Measurements from ENCODE around the gene MPPE1.

The MPPE1 gene

GRCh38 chr18:11944786-11945185, 36.7 kb upstream of the MPPE1 start:
- no peak overlapping the region for H3K4me3 ChIP-seq (ENCODE audit: low read depth, low read length)
- in situ Hi-C loops (cut with HindIII; ENCODE audit: low sequenced_read_pairs) = no loop called here
- no peak for DNase-seq (ENCODE audit: low read depth)
- no peak for TF ChIP-seq CTCF (IDR thresholded peaks at IDR 0.05; ENCODE audit: low read depth, low read length, missing control alignments)

GRCh38 chr18:11944252-11944651, 36.1 kb upstream of the MPPE1 start:
- no peak for DNase-seq (ENCODE audit: low read depth)
- in situ Hi-C loops (cut with HindIII; ENCODE audit: low sequenced_read_pairs) = no loop called here
- no peak for TF ChIP-seq CTCF (IDR thresholded peaks at IDR 0.05; ENCODE audit: low read depth, low read length, missing control alignments)
- H3K4me3 ChIP-seq (ENCODE audit: low read depth, low read length) = no peak overlapping the region

GRCh38 chr18:11943551-11943950, 35.4 kb upstream of the MPPE1 start:
- in situ Hi-C loops (cut with HindIII; ENCODE audit: low sequenced_read_pairs) = no loop called here
- no peak for TF ChIP-seq CTCF (IDR thresholded peaks at IDR 0.05; ENCODE audit: low read depth, low read length, missing control alignments)

GRCh38 chr18:11940956-11941355, 32.8 kb upstream of the MPPE1 start:
- no peak for TF ChIP-seq CTCF (IDR thresholded peaks at IDR 0.05; ENCODE audit: low read depth, low read length, missing control alignments)
- H3K4me3 ChIP-seq (ENCODE audit: low read depth, low read length) = no peak overlapping the region

More at GRCh38 chr18:11943551-11943950, 35.4 kb upstream of the MPPE1 start:
- no peak overlapping the region for H3K4me3 ChIP-seq (ENCODE audit: low read depth, low read length)
- DNase-seq (ENCODE audit: low read depth) = no peak

GRCh38 chr18:11937874-11938478, 29.9 kb upstream of the MPPE1 start:
- H3K4me3 ChIP-seq (ENCODE audit: low read depth, low read length) = no peak overlapping the region
- in situ Hi-C loops (cut with HindIII; ENCODE audit: low sequenced_read_pairs) = no loop called here
- peak; percentile 78 for TF ChIP-seq CTCF (IDR thresholded peaks at IDR 0.05; ENCODE audit: low read depth, low read length, missing control alignments)
- DNase-seq (ENCODE audit: low read depth) = peak; percentile 49

More at GRCh38 chr18:11940956-11941355, 32.8 kb upstream of the MPPE1 start:
- in situ Hi-C loops (cut with HindIII; ENCODE audit: low sequenced_read_pairs) = no loop called here
- DNase-seq (ENCODE audit: low read depth) = no peak

GRCh38 chr18:11932393-11932792, 24.3 kb upstream of the MPPE1 start:
- DNase-seq (ENCODE audit: low read depth) = no peak

More at GRCh38 chr18:11932393-11932792, 24.3 kb upstream of the MPPE1 start:
- TF ChIP-seq CTCF (IDR thresholded peaks at IDR 0.05; ENCODE audit: low read depth, low read length, missing control alignments) = no peak
- in situ Hi-C loops (cut with HindIII; ENCODE audit: low sequenced_read_pairs) = loop anchor here (5.0 kb wide), 1 partner anchor 100 kb away; no protein-coding TSS in a partner anchor
- H3K4me3 ChIP-seq (ENCODE audit: low read depth, low read length) = no peak overlapping the region

Data from astrocyte of the cerebellum (primary cell).